ENCODE data around the gene GJA8.
"Not testable (repeated sequence)": the region's sequence is repeated elsewhere in the genome, so short reads cannot be mapped to it uniquely, and the experiment has no call there.

The GJA8 gene

DNA sequence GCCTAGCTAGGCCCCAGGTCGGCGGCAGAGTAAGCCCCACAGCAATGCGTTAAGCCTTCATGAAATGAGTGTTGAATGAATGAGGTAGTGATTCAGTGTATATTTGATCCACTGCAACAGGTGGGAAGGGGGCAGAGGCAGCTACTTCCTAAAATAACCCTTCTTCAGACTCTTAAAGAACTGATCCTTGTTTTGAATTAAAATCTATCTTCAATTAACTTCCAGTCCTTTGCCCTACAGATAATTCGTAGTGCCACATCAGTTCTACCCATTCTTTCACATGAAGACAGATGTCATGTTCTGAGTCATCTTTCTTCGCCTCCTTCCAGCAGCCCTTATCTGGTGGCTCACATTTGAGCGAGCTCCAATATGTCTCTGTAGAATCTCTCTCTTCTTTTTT, 24.6 kb downstream of the GJA8 start:
- DNase-seq (ENCODE audit: low read depth in 1 of 2, low spot score in 1 of 2), result not testable (repeated sequence)

DNA sequence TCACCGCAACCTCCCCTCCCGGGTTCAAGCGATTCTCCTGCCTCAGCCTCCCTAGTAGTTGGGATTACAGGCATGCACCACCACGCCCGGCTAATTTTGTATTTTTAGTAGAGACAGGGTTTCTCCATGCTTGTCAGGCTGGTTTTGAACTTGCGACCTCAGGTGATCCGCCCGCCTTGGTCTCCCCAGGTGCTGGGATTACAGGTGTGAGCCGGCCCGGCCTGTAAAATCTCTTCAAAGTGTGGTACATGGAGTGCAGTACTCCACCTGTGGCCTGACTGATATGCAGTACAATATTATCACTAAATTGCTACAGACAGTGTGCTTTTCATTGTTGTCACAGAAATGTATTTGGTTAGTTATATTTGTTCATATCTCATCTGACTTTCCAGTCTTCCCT, 25.1 kb downstream of the GJA8 start:
- not testable (repeated sequence) for DNase-seq (ENCODE audit: low read depth in 1 of 2, low spot score in 1 of 2)

DNA sequence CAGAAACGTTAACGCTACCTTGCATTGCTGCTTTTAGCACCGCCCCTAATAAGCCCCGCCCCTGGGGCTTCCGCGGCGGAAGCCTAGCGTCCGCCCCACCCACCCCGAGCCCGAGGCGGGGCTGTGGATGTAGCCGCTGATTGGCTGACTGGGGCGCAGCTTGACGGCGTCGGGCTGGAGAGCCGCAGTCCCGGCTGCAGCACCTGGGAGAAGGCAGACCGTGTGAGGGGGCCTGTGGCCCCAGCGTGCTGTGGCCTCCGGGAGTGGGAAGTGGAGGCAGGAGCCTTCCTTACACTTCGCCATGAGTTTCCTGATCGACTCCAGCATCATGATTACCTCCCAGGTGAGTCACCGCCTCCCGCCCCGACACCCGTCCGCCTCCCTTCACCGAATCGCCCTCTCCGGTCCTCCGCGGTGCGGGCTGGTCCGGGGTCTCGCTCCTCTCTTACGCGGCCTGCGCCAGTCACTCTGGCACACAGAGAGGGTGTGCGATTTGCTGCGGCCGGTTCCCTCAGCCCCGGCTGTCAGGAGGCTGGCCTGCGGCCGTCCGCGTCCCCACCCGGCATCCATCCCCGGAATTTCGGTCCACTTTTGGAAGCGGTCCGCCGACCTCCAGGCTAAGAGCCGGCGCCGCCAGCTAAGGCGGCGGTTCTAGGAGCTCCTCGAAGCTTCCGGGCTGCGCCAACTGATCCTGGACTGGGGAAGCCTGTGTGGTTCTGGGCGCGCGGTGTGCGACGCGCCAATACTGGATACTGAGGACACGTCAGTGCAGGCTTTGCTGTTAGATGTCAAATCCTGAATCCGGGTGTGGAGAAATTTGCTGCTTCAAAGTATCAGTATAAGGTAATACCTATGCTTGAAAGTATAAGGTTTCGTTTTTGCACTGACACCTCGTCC, 25.9 kb downstream of the GJA8 start, which contains the start of gene GPR89B:
TSS of gene GPR89B (plus strand) at position 185 of the 897 bp plus-strand sequence. CDS start at position 302, 117 bp downstream.
- peak; percentile 81 to 90 for DNase-seq (ENCODE audit: low read depth in 1 of 2, low spot score in 1 of 2)

DNA sequence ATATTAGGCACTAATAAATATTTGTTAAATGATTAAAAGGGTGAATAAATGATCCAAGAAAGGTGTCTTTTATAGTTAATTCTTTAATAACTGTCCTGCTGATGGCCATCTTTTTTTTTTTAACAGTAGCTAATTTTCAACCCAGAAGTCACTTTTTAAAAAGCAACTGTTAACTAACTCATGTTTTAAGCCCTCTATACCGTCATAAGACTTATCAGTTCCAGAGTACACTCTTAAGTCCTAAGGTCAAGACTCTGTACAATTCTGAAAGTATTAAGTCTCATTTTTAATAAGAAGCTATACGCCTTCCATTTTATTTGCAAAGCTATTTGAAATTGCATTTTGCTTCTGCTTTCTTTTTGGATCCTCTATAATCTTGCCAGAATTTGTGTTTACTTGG, 28.5 kb downstream of the GJA8 start:
- DNase-seq (ENCODE audit: low read depth in 1 of 2, low spot score in 1 of 2), result not testable (repeated sequence)

DNA sequence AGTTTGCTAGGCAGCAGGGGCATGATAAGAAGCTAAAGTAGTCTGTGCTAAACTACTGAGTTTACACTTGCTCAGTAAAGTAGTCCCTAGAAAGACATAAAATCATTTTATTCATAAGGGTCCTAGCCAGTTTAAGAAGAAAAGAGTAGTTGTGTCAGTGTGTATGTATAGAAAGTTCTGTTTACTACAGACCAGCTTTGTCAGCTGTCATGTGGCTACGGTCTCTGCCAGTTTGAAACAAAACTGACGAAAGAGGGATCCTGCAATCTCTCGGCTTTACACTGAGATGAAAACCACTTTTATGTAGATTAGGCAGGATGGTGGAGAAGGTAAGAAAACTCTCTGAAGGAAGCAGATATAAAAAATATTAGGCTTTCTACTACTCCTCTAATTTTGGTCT, 32.7 kb downstream of the GJA8 start:
- DNase-seq (ENCODE audit: low read depth in 1 of 2, low spot score in 1 of 2), result not testable (repeated sequence)

DNA sequence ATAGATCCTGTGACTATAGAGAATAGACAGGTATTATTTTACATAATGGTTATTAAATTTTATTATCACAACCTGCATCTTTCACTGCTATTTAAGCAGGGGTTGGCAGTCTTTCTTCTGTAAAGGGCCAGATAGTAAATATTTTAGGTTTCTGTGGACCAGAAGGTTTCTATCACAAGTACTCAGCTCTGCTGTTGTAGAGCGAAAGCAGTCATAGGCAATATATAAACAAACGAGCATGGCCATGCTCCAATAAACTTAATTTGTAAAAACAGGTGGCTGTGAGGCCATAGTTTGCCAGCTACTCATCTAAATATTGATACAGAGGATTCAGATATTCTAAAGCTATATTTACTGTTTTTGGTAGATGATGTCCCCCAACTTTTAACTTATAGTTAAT, 37.9 kb downstream of the GJA8 start:
- not testable (repeated sequence) for DNase-seq (ENCODE audit: low read depth in 1 of 2, low spot score in 1 of 2)

DNA sequence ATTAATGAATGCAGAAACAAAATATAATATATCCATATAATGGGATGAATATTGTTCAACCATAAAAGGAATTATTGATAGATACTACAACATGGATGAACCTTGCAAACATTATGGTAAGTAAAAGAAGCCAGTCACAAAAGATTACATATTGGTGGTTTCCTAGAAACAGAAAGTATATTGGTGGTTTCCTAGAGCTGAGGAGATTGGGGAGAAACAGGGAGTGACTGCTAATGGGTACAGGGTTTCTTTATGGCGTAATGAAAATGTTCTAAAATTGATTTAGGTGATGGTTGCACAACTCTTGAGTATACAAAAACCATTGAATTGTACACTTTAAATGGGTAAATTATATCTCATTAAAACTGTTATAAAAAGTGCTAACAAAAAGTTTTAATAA, 40.0 kb downstream of the GJA8 start:
- DNase-seq (ENCODE audit: low read depth in 1 of 2, low spot score in 1 of 2), result not testable (repeated sequence)

DNA sequence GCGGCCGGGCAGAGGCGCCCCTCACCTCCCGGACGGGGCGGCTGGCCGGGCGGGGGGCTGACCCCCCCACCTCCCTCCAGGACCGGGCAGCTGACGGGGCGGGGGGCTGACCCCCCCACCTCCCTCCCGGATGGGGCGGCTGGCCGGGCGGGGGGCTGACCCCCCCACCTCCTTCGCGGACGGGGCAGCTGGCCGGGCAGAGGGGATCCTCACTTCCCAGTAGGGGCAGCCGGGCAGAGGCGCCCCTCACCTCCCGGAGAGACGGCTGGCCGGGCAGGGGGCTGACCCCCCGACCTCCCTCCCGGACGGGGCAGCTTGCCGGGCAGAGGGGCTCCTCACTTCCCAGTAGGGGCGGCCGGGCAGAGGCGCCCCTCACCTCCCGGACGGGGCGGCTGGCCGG, 46.9 kb downstream of the GJA8 start:
- DNase-seq (ENCODE audit: low read depth in 1 of 2, low spot score in 1 of 2), result not testable (repeated sequence)

All from stimulated activated CD4-positive, alpha-beta T cell treated with anti-CD3 and anti-CD28 coated beads, Interleukin-15, amount 100 ng/mL, for 1 hour (primary cell).